Mucosa of stomach (tissue), 1 donor: ENCODE results near the gene SSTR3.
A peak's percentile ranks its signal among the peaks of the same experiment; 100 is the strongest.

Experiments used
- H3K27me3 ChIP-seq: one replicate; pipeline ENCODE4 v1.7.0; 2013; ENCODE audit warnings: mild to moderate bottlenecking, low read length; ENCODE audit not compliant: control insufficient read depth, insufficient read depth
- H3K36me3 ChIP-seq: one replicate; pipeline ENCODE4 v1.7.0; 2013; ENCODE audit warnings: low read length; ENCODE audit not compliant: control insufficient read depth, insufficient read depth
- H3K4me1 ChIP-seq: one replicate; pipeline ENCODE4 v1.7.0; 2013; ENCODE audit warnings: mild to moderate bottlenecking, low read length; ENCODE audit not compliant: control insufficient read depth, insufficient read depth
- H3K4me3 ChIP-seq: one replicate; pipeline ENCODE4 v1.7.0; 2013; ENCODE audit warnings: low read length
- H3K9ac ChIP-seq: one replicate; pipeline ENCODE4 v1.7.0; 2013; ENCODE audit warnings: mild to moderate bottlenecking, low read length, moderate library complexity
- H3K9me3 ChIP-seq: one replicate; pipeline ENCODE4 v1.7.0; 2013; ENCODE audit warnings: mild to moderate bottlenecking, low read length, moderate library complexity; ENCODE audit not compliant: control insufficient read depth
- donor health status: Pancreatic carcinoma.

Gene SSTR3

GRCh38 chr22:37165940-37166674 lies 46.2 kb downstream of the SSTR3 start:
- no peak overlapping the region for H3K9ac ChIP-seq
- H3K4me1 ChIP-seq, result peaks cover 13% of the 10 kb centered on the region
- no peaks in the 10 kb centered on the region for H3K36me3 ChIP-seq
- no peaks in the 10 kb centered on the region for H3K9me3 ChIP-seq
- H3K27me3 ChIP-seq, result no peaks in the 10 kb centered on the region
- no peak overlapping the region for H3K4me3 ChIP-seq

GRCh38 chr22:37165066-37165465 lies 47.2 kb downstream of the SSTR3 start:
- Histone ChIP-seq H3K36me3 (no peaks in the 10 kb centered on the region), H3K9ac (no peak overlapping the region), H3K4me3 (no peak overlapping the region), H3K4me1 (peaks cover 13% of the 10 kb centered on the region), H3K27me3 (no peaks in the 10 kb centered on the region), H3K9me3 (no peaks in the 10 kb centered on the region)

- Histone ChIP-seq H3K9ac (no peak overlapping the region), H3K4me3 (no peak overlapping the region), H3K36me3 (no peaks in the 10 kb centered on the region), H3K9me3 (no peaks in the 10 kb centered on the region), H3K4me1 (peaks cover 13% of the 10 kb centered on the region), H3K27me3 (no peaks in the 10 kb centered on the region)
These were observed 47.8 kb downstream of the SSTR3 start for GRCh38 chr22:37164505-37164887.

- Histone ChIP-seq H3K9me3 (no peaks in the 10 kb centered on the region), H3K4me1 (peaks cover 13% of the 10 kb centered on the region), H3K36me3 (no peaks in the 10 kb centered on the region), H3K9ac (peak overlapping the region; percentile 5), H3K4me3 (no peak overlapping the region), H3K27me3 (no peaks in the 10 kb centered on the region)
These were observed 48.4 kb downstream of the SSTR3 start for GRCh38 chr22:37163575-37164504.

GRCh38 chr22:37163096-37163489 lies 49.2 kb downstream of the SSTR3 start:
- no peaks in the 10 kb centered on the region for H3K36me3 ChIP-seq
- no peaks in the 10 kb centered on the region for H3K9me3 ChIP-seq
- no peak overlapping the region for H3K4me3 ChIP-seq
- H3K27me3 ChIP-seq, result no peaks in the 10 kb centered on the region
- H3K4me1 ChIP-seq, result peaks cover 9% of the 10 kb centered on the region
- H3K9ac ChIP-seq, result peak overlapping the region; percentile 5

- Histone ChIP-seq H3K36me3 (no peaks in the 10 kb centered on the region), H3K9ac (no peak overlapping the region), H3K27me3 (no peaks in the 10 kb centered on the region), H3K4me1 (peaks cover 5% of the 10 kb centered on the region), H3K9me3 (no peaks in the 10 kb centered on the region), H3K4me3 (no peak overlapping the region)
These were observed 49.8 kb downstream of the SSTR3 start for GRCh38 chr22:37162221-37163095.

GRCh38 chr22:37161443-37161842 lies 50.8 kb downstream of the SSTR3 start:
- H3K36me3 ChIP-seq, result no peaks in the 10 kb centered on the region
- peaks cover 3% of the 10 kb centered on the region for H3K27me3 ChIP-seq
- H3K4me1 ChIP-seq, result peaks cover 1% of the 10 kb centered on the region
- no peak overlapping the region for H3K4me3 ChIP-seq
- no peak overlapping the region for H3K9ac ChIP-seq
- no peaks in the 10 kb centered on the region for H3K9me3 ChIP-seq

GRCh38 chr22:37160027-37160426 lies 52.2 kb downstream of the SSTR3 start:
- no peak overlapping the region for H3K4me3 ChIP-seq
- H3K27me3 ChIP-seq, result peaks cover 3% of the 10 kb centered on the region
- no peaks in the 10 kb centered on the region for H3K4me1 ChIP-seq
- H3K9me3 ChIP-seq, result no peaks in the 10 kb centered on the region
- no peak overlapping the region for H3K9ac ChIP-seq
- H3K36me3 ChIP-seq, result no peaks in the 10 kb centered on the region

- H3K36me3 ChIP-seq, result no peaks in the 10 kb centered on the region
- no peak overlapping the region for H3K4me3 ChIP-seq
- H3K9me3 ChIP-seq, result no peaks in the 10 kb centered on the region
- no peak overlapping the region for H3K9ac ChIP-seq
- H3K27me3 ChIP-seq, result peaks cover 3% of the 10 kb centered on the region
- H3K4me1 ChIP-seq, result no peaks in the 10 kb centered on the region
These were observed 53.4 kb downstream of the SSTR3 start for GRCh38 chr22:37158963-37159290.

- Histone ChIP-seq H3K27me3 (peaks cover 3% of the 10 kb centered on the region), H3K4me1 (no peaks in the 10 kb centered on the region), H3K9me3 (no peaks in the 10 kb centered on the region), H3K9ac (no peak overlapping the region), H3K36me3 (no peaks in the 10 kb centered on the region), H3K4me3 (no peak overlapping the region)
These were observed 54.6 kb downstream of the SSTR3 start for GRCh38 chr22:37157516-37158285.

GRCh38 chr22:37156686-37157435 lies 55.4 kb downstream of the SSTR3 start:
- Histone ChIP-seq H3K9ac (no peak overlapping the region), H3K4me3 (no peak overlapping the region), H3K4me1 (no peaks in the 10 kb centered on the region), H3K9me3 (no peaks in the 10 kb centered on the region), H3K36me3 (no peaks in the 10 kb centered on the region), H3K27me3 (peaks cover 3% of the 10 kb centered on the region)
